Stimulated activated naive B cell treated with anti-CD40 and anti-IgM and Interleukin-4, amounts not matched to agents 10 μg/mL and 1 μg/mL and 100 μg/mL, for 72 hours (primary cell): ENCODE data around the gene SLC35B4.

ENCODE experiments used
- ATAC-seq, 2 donors: fragments of 150-1000 bp; cut with Tn5 transposase; replicated peaks; 2 replicates each; pipeline ENCODE4 v1.10.0; 2021; ENCODE audit warnings: moderate library complexity in 1 of 2
- DNase-seq: peaks from one replicate; pipeline ENCODE4 v3.0.0; 2021
- H3K27ac Mint-ChIP-seq: one replicate; pipeline ENCODE4 v1.8.0; 2022; ENCODE audit warnings: mild to moderate bottlenecking, mixed read lengths
- H3K27me3 Mint-ChIP-seq, 2 donors: one replicate each; pipeline ENCODE4 v1.8.0; 2022; ENCODE audit warnings: mixed read lengths in 2 of 2
- H3K36me3 Mint-ChIP-seq, 2 donors: one replicate each; pipeline ENCODE4 v1.8.0; 2022; ENCODE audit warnings: mixed read lengths in 2 of 2, mild to moderate bottlenecking in 1 of 2
- H3K4me1 Mint-ChIP-seq, 2 donors: one replicate each; pipeline ENCODE4 v1.8.0; 2022; ENCODE audit warnings: mixed read lengths in 2 of 2, mild to moderate bottlenecking in 1 of 2
- H3K4me3 Mint-ChIP-seq, 2 donors: one replicate each; pipeline ENCODE4 v1.8.0; 2022; ENCODE audit warnings: mild to moderate bottlenecking in 2 of 2, mixed read lengths in 2 of 2, moderate library complexity in 1 of 2
- H3K9me3 Mint-ChIP-seq, 2 donors: one replicate each; pipeline ENCODE4 v1.8.0; 2022; ENCODE audit warnings: mixed read lengths in 2 of 2, mild to moderate bottlenecking in 1 of 2

Gene SLC35B4

GRCh38 chr7:134350709-134351108, 34.0 kb upstream of the SLC35B4 start:
- ATAC-seq = peak; percentile 93 to 96

GRCh38 chr7:134347567-134347966, 30.8 kb upstream of the SLC35B4 start:
- Mint-ChIP-seq H3K4me3 (no peak overlapping the region), H3K27me3 (peaks cover 27 to 34% of the 10 kb centered on the region in 2 donors), H3K27ac (no peak overlapping the region), H3K36me3 (no peaks in the 10 kb centered on the region), H3K4me1 (peaks cover 10 to 18% of the 10 kb centered on the region in 2 donors), H3K9me3 (peaks cover 0 to 2% of the 10 kb centered on the region in 2 donors)
- DNase-seq (no peak), ATAC-seq (no peak)

More at GRCh38 chr7:134350709-134351108, 34.0 kb upstream of the SLC35B4 start:
- H3K4me3 Mint-ChIP-seq = no peak overlapping the region
- no peaks in the 10 kb centered on the region for H3K36me3 Mint-ChIP-seq
- H3K9me3 Mint-ChIP-seq = peaks cover 0 to 2% of the 10 kb centered on the region in 2 donors
- peak; percentile 29 for DNase-seq
- peaks cover 26 to 30% of the 10 kb centered on the region in 2 donors for H3K27me3 Mint-ChIP-seq
- no peak overlapping the region for H3K27ac Mint-ChIP-seq
- peaks cover 10 to 18% of the 10 kb centered on the region in 2 donors for H3K4me1 Mint-ChIP-seq

- Mint-ChIP-seq H3K9me3 (peaks cover 4 to 5% of the 10 kb centered on the region in 2 donors), H3K27me3 (peaks cover 38 to 40% of the 10 kb centered on the region in 2 donors), H3K4me1 (no peaks in the 10 kb centered on the region), H3K36me3 (no peaks in the 10 kb centered on the region), H3K4me3 (no peak overlapping the region), H3K27ac (no peak overlapping the region)
- ATAC-seq = no peak
- DNase-seq = no peak
These were observed 27.1 kb upstream of the SLC35B4 start for GRCh38 chr7:134343796-134344195.

- no peak for DNase-seq
- Mint-ChIP-seq H3K27ac (no peak overlapping the region), H3K27me3 (peaks cover 33 to 38% of the 10 kb centered on the region in 2 donors), H3K36me3 (no peaks in the 10 kb centered on the region), H3K4me3 (no peak overlapping the region), H3K9me3 (peaks cover 4 to 5% of the 10 kb centered on the region in 2 donors), H3K4me1 (no peaks in the 10 kb centered on the region)
- no peak for ATAC-seq
These were observed 26.4 kb upstream of the SLC35B4 start for GRCh38 chr7:134343136-134343535.

- Mint-ChIP-seq H3K9me3 (peaks cover 7 to 9% of the 10 kb centered on the region in 2 donors), H3K36me3 (no peaks in the 10 kb centered on the region), H3K4me1 (no peaks in the 10 kb centered on the region), H3K4me3 (no peak overlapping the region), H3K27ac (no peak overlapping the region), H3K27me3 (peaks cover 22 to 27% of the 10 kb centered on the region in 2 donors)
- no peak for DNase-seq
- no peak for ATAC-seq
These were observed 22.7 kb upstream of the SLC35B4 start for GRCh38 chr7:134339475-134339874.

- Mint-ChIP-seq H3K36me3 (no peaks in the 10 kb centered on the region), H3K4me1 (no peaks in the 10 kb centered on the region), H3K27me3 (peaks cover 32 to 34% of the 10 kb centered on the region in 2 donors), H3K9me3 (peaks cover 7 to 9% of the 10 kb centered on the region in 2 donors), H3K27ac (no peak overlapping the region), H3K4me3 (no peak overlapping the region)
- ATAC-seq (no peak), DNase-seq (no peak)
These were observed 21.2 kb upstream of the SLC35B4 start for GRCh38 chr7:134337980-134338379.

- H3K4me3 Mint-ChIP-seq = no peak overlapping the region
- no peak overlapping the region for H3K27ac Mint-ChIP-seq
- H3K36me3 Mint-ChIP-seq = no peaks in the 10 kb centered on the region
- no peaks in the 10 kb centered on the region for H3K4me1 Mint-ChIP-seq
- no peak for DNase-seq
- H3K27me3 Mint-ChIP-seq = peaks cover 24 to 38% of the 10 kb centered on the region in 2 donors
- peaks cover 5% of the 10 kb centered on the region in 2 donors for H3K9me3 Mint-ChIP-seq
- no peak for ATAC-seq
These were observed 17.7 kb upstream of the SLC35B4 start for GRCh38 chr7:134334408-134334807.

- no peak overlapping the region for H3K27ac Mint-ChIP-seq
- peaks cover 24 to 38% of the 10 kb centered on the region in 2 donors for H3K27me3 Mint-ChIP-seq
- H3K4me1 Mint-ChIP-seq = no peaks in the 10 kb centered on the region
- ATAC-seq (no peak), DNase-seq (no peak)
- no peak overlapping the region for H3K4me3 Mint-ChIP-seq
- H3K36me3 Mint-ChIP-seq = no peaks in the 10 kb centered on the region
- H3K9me3 Mint-ChIP-seq = peaks cover 5% of the 10 kb centered on the region in 2 donors
These were observed 17.2 kb upstream of the SLC35B4 start for GRCh38 chr7:134333943-134334342.

GRCh38 chr7:134332892-134333291, 16.2 kb upstream of the SLC35B4 start:
- Mint-ChIP-seq H3K27ac (no peak overlapping the region), H3K36me3 (no peaks in the 10 kb centered on the region), H3K27me3 (peaks cover 24 to 38% of the 10 kb centered on the region in 2 donors), H3K4me3 (no peak overlapping the region), H3K9me3 (peaks cover 5% of the 10 kb centered on the region in 2 donors), H3K4me1 (peaks cover 0 to 2% of the 10 kb centered on the region in 2 donors)
- DNase-seq (no peak), ATAC-seq (no peak)

- Mint-ChIP-seq H3K36me3 (no peaks in the 10 kb centered on the region), H3K9me3 (peaks cover 5% of the 10 kb centered on the region in 2 donors), H3K27ac (no peak overlapping the region), H3K4me3 (no peak overlapping the region), H3K27me3 (peaks cover 23 to 38% of the 10 kb centered on the region in 2 donors), H3K4me1 (peaks cover 0 to 4% of the 10 kb centered on the region in 2 donors)
- ATAC-seq (no peak), DNase-seq (no peak)
These were observed 14.7 kb upstream of the SLC35B4 start for GRCh38 chr7:134331393-134331792.

GRCh38 chr7:134330974-134331373, 14.2 kb upstream of the SLC35B4 start:
- Mint-ChIP-seq H3K4me3 (no peak overlapping the region), H3K27me3 (peaks cover 23 to 38% of the 10 kb centered on the region in 2 donors), H3K27ac (no peak overlapping the region), H3K4me1 (peaks cover 0 to 4% of the 10 kb centered on the region in 2 donors), H3K36me3 (no peaks in the 10 kb centered on the region), H3K9me3 (peaks cover 5% of the 10 kb centered on the region in 2 donors)
- DNase-seq (no peak), ATAC-seq (no peak)

- no peak overlapping the region for H3K27ac Mint-ChIP-seq
- no peak for ATAC-seq
- H3K4me1 Mint-ChIP-seq = peaks cover 0 to 4% of the 10 kb centered on the region in 2 donors
- peaks cover under 1% of the 10 kb centered on the region in 2 donors for H3K9me3 Mint-ChIP-seq
- H3K27me3 Mint-ChIP-seq = peaks cover 15 to 28% of the 10 kb centered on the region in 2 donors
- H3K4me3 Mint-ChIP-seq = no peak overlapping the region
- no peak for DNase-seq
- H3K36me3 Mint-ChIP-seq = no peaks in the 10 kb centered on the region
These were observed 13.1 kb upstream of the SLC35B4 start for GRCh38 chr7:134329614-134330346.

- Mint-ChIP-seq H3K27ac (no peak overlapping the region), H3K27me3 (peaks cover 9 to 22% of the 10 kb centered on the region in 2 donors), H3K36me3 (no peaks in the 10 kb centered on the region), H3K4me1 (peaks cover 0 to 4% of the 10 kb centered on the region in 2 donors), H3K4me3 (no peak overlapping the region), H3K9me3 (peaks cover 0 to 3% of the 10 kb centered on the region in 2 donors)
- ATAC-seq = no peak
- DNase-seq = no peak
These were observed 12.2 kb upstream of the SLC35B4 start for GRCh38 chr7:134328900-134329299.

- peaks cover 13 to 22% of the 10 kb centered on the region in 2 donors for H3K27me3 Mint-ChIP-seq
- H3K4me1 Mint-ChIP-seq = peaks cover 0 to 4% of the 10 kb centered on the region in 2 donors
- DNase-seq (peak; percentile 29), ATAC-seq (peak; percentile 91 to 95)
- no peak overlapping the region for H3K27ac Mint-ChIP-seq
- H3K9me3 Mint-ChIP-seq = peaks cover 0 to 3% of the 10 kb centered on the region in 2 donors
- no peak overlapping the region for H3K4me3 Mint-ChIP-seq
- H3K36me3 Mint-ChIP-seq = no peaks in the 10 kb centered on the region
These were observed 11.2 kb upstream of the SLC35B4 start for GRCh38 chr7:134327896-134328295.

GRCh38 chr7:134324107-134324506, 7.4 kb upstream of the SLC35B4 start:
- peaks cover 0 to 3% of the 10 kb centered on the region in 2 donors for H3K9me3 Mint-ChIP-seq
- DNase-seq (no peak), ATAC-seq (no peak)
- H3K4me3 Mint-ChIP-seq = no peak overlapping the region
- peaks cover 12% of the 10 kb centered on the region in 2 donors for H3K27me3 Mint-ChIP-seq
- H3K36me3 Mint-ChIP-seq = no peaks in the 10 kb centered on the region
- H3K27ac Mint-ChIP-seq = no peak overlapping the region
- H3K4me1 Mint-ChIP-seq = peaks cover 0 to 4% of the 10 kb centered on the region in 2 donors
